A673 (cell line): ENCODE data around the gene TMEM108. TPM values are rescaled to one million over a fixed set of nuclear protein-coding genes. Genes with fewer than 3 reads are reported as not detected.

ENCODE experiments used
- BruUV-seq: library from RNA; stranded (reverse); fragments of 400-500 nt; replicated peaks from 2 replicates; lab custom pipeline; 2021; lab: Mats Ljungman, UMichigan
- CTCF ChIA-PET: fragments of 300-600 bp; sonication (Branson Sonifier 250); formaldehyde crosslinking; loops from one replicate; lab custom pipeline; 2022; ENCODE audit warnings: antibody characterized with exemption; lab: Charles Lee
- POLR2A ChIA-PET: fragments of 300-600 bp; sonication (Branson Sonifier 250); formaldehyde crosslinking; loops from one replicate; lab custom pipeline; 2022; ENCODE audit warnings: antibody characterized with exemption; ENCODE audit not compliant: low non-redundant PET; lab: Charles Lee
- DNase-seq: peaks from one replicate; pipeline ENCODE4 v3.0.0-alpha.2; 2015; ENCODE audit warnings: low spot score
- H3K27ac ChIP-seq: fragments of 200-600 bp; sonication (generic); 2 replicates; pipeline ENCODE4 v1.5.1; 2016; ENCODE audit warnings: mixed run types, low read depth, mild to moderate bottlenecking, mixed read lengths, antibody characterized with exemption, low read length; ENCODE audit not compliant: poor library complexity, severe bottlenecking
- H3K27me3 ChIP-seq: fragments of 200-600 bp; sonication (generic); replicated peaks from 2 replicates; pipeline ENCODE4 v1.6.1; 2017; ENCODE audit warnings: mixed run types, low read depth, mild to moderate bottlenecking, mixed read lengths, antibody characterized with exemption, low read length; ENCODE audit not compliant: insufficient read depth, poor library complexity
- H3K36me3 ChIP-seq: fragments of 200-600 bp; sonication (generic); 2 replicates; pipeline ENCODE4 v1.6.1; 2016; ENCODE audit warnings: mixed run types, mild to moderate bottlenecking, mixed read lengths, antibody characterized with exemption, low read length; ENCODE audit not compliant: insufficient read depth, poor library complexity, severe bottlenecking
- H3K4me1 ChIP-seq: fragments of 200-600 bp; sonication (generic); 2 replicates; pipeline ENCODE4 v1.6.1; 2017; ENCODE audit warnings: mixed run types, mild to moderate bottlenecking, mixed read lengths, antibody characterized with exemption, low read length; ENCODE audit not compliant: insufficient read depth, poor library complexity, severe bottlenecking
- H3K4me3 ChIP-seq: fragments of 200-600 bp; sonication (generic); 2 replicates; pipeline ENCODE4 v1.5.1; 2016; ENCODE audit warnings: low read depth, mixed run types, mild to moderate bottlenecking, mixed read lengths, low read length; ENCODE audit not compliant: poor library complexity, severe bottlenecking
- H3K9me3 ChIP-seq: fragments of 200-600 bp; sonication (generic); 2 replicates; pipeline ENCODE4 v1.6.1; 2016; ENCODE audit warnings: mixed run types, low read depth, mild to moderate bottlenecking, mixed read lengths, antibody characterized with exemption, low read length; ENCODE audit not compliant: poor library complexity, severe bottlenecking
- CTCF ChIP-seq: fragments of 300-800, 200-600 bp; sonication (generic); conservative IDR thresholded peaks from 2 replicates; pipeline ENCODE4 v1.5.1; 2017; ENCODE audit warnings: low read depth, mild to moderate bottlenecking, antibody characterized with exemption, low read length, moderate library complexity, mixed read lengths
- EZH2 ChIP-seq: fragments of 200-600 bp; sonication (generic); IDR thresholded peaks from 2 replicates; pipeline ENCODE4 v1.6.1; 2017; ENCODE audit warnings: borderline replicate concordance, low read depth, mild to moderate bottlenecking, mixed read lengths, antibody characterized with exemption, low read length; ENCODE audit not compliant: poor library complexity, severe bottlenecking
- intact Hi-C: fragments of 100-400 bp; cut with micrococcal nuclease; formaldehyde crosslinking; loops from one replicate; pipeline ENCODE4 v1.10.0; 2022; ENCODE audit not compliant: unreplicated experiment
- total RNA-seq: library from RNA; stranded (reverse); gene quantifications from 2 replicates; pipeline ENCODE4 v1.2.3, GENCODE V29; 2021

The TMEM108 gene
- total RNA-seq, 1 experiment from 2014 or later, result 0.30 TPM

- no peak for TF ChIP-seq EZH2
- no peak for TF ChIP-seq CTCF
- H3K4me3 ChIP-seq, result no peak overlapping the region
- no peak for DNase-seq
- no peaks in the 10 kb centered on the region for H3K9me3 ChIP-seq
- intact Hi-C loops, result no loop called here
- ChIA-PET POLR2A (no interaction called here), CTCF (interaction anchor here (0.6 kb wide), 1 partner anchor 125 kb away, joined by 3 read pairs; no protein-coding TSS in a partner anchor)
- no peak overlapping the region for H3K27ac ChIP-seq
- H3K36me3 ChIP-seq, result no peaks in the 10 kb centered on the region
- no peaks in the 10 kb centered on the region for H3K4me1 ChIP-seq
- H3K27me3 ChIP-seq, result no peaks in the 10 kb centered on the region
- no TSS peak for BruUV-seq
Observed at GRCh38 chr3:133135306-133135705, 97.1 kb downstream of the TMEM108 start.

GRCh38 chr3:133136114-133137041 is 98.2 kb downstream of the TMEM108 start:
- DNase-seq, result peak; percentile 12
- ChIA-PET POLR2A (no interaction called here), CTCF (no interaction called here)
- Histone ChIP-seq H3K9me3 (no peaks in the 10 kb centered on the region), H3K4me1 (no peaks in the 10 kb centered on the region), H3K4me3 (no peak overlapping the region), H3K27ac (no peak overlapping the region), H3K36me3 (no peaks in the 10 kb centered on the region), H3K27me3 (no peaks in the 10 kb centered on the region)
- TF ChIP-seq CTCF (no peak), EZH2 (no peak)
- BruUV-seq, result no TSS peak
- intact Hi-C loops, result no loop called here

GRCh38 chr3:133137042-133137996 is 99.1 kb downstream of the TMEM108 start:
- no peak overlapping the region for H3K27ac ChIP-seq
- no TSS peak for BruUV-seq
- intact Hi-C loops, result no loop called here
- DNase-seq, result no peak
- no peaks in the 10 kb centered on the region for H3K4me1 ChIP-seq
- no peaks in the 10 kb centered on the region for H3K9me3 ChIP-seq
- H3K36me3 ChIP-seq, result no peaks in the 10 kb centered on the region
- H3K27me3 ChIP-seq, result no peaks in the 10 kb centered on the region
- ChIA-PET CTCF (no interaction called here), POLR2A (no interaction called here)
- H3K4me3 ChIP-seq, result no peak overlapping the region
- TF ChIP-seq CTCF (no peak), EZH2 (no peak)
